CD14-positive monocyte (primary cell): Measurements from ENCODE around the gene SLC7A4. TPM values are rescaled to one million over a fixed set of nuclear protein-coding genes. Genes with fewer than 3 reads are reported as not detected.

Experiments
- DNase-seq, 3 donors: peaks; one replicate each; pipeline ENCODE4 v3.0.0-alpha.2; 2011 to 2022
- H2AFZ ChIP-seq: 2 replicates; pipeline ENCODE4 v1.6.0; 2012; ENCODE audit warnings: mild to moderate bottlenecking, low read depth, low read length, inconsistent platforms; ENCODE audit not compliant: insufficient read depth, poor library complexity, severe bottlenecking
- H3K27ac ChIP-seq, 2 donors: 1 replicate in 1 of 2; 2 replicates in 1 of 2; pipeline ENCODE4 v1.5.1; 2012 to 2013; ENCODE audit warnings: low read length in 2 of 2, control low read depth in 1 of 2, inconsistent platforms in 1 of 2, low read depth in 1 of 2, mild to moderate bottlenecking in 1 of 2
- H3K27me3 ChIP-seq, 2 donors: one replicate each; pipeline versions ENCODE4 v1.6.0 to v1.6.1; 2011 to 2013; ENCODE audit warnings: low read length in 2 of 2; ENCODE audit not compliant: control insufficient read depth in 2 of 2, insufficient read depth in 2 of 2
- H3K36me3 ChIP-seq, 2 donors: replicated peaks in 1 of 2; 1 replicate in 1 of 2; 2 replicates in 1 of 2; pipeline versions ENCODE4 v1.5.1 to v1.6.1; 2012 to 2013; ENCODE audit warnings: low read length in 2 of 2, control low read depth in 1 of 2, inconsistent platforms in 1 of 2, mild to moderate bottlenecking in 1 of 2; ENCODE audit not compliant: insufficient read depth in 2 of 2, control insufficient read depth in 1 of 2
- H3K4me1 ChIP-seq, 2 donors: 1 replicate in 1 of 2; 2 replicates in 1 of 2; pipeline versions ENCODE4 v1.5.1 to v1.6.1; 2012 to 2013; ENCODE audit warnings: low read length in 2 of 2, control low read depth in 1 of 2, inconsistent platforms in 1 of 2, mild to moderate bottlenecking in 1 of 2, moderate library complexity in 1 of 2; ENCODE audit not compliant: insufficient read depth in 2 of 2, control insufficient read depth in 1 of 2
- H3K4me2 ChIP-seq: replicated peaks from 2 replicates; pipeline ENCODE3; 2012; ENCODE audit warnings: low read length, moderate library complexity, mild to moderate bottlenecking; ENCODE audit not compliant: poor library complexity, severe bottlenecking; ENCODE audit errors: extremely low read depth
- H3K4me3 ChIP-seq, 3 experiments: fragments of 200-600 bp in 1 of 3; sonication (generic) in 1 of 3; replicated peaks in 1 of 3; 1 replicate in 2 of 3; 2 replicates in 1 of 3; pipeline ENCODE4 v1.5.1; 2011 to 2013; ENCODE audit warnings: low read length in 3 of 3, mild to moderate bottlenecking in 3 of 3, control low read depth in 2 of 3, low read depth in 2 of 3, inconsistent platforms in 1 of 3, moderate library complexity in 1 of 3
- H3K79me2 ChIP-seq: 2 replicates; pipeline ENCODE4 v1.6.0; 2012; ENCODE audit warnings: mild to moderate bottlenecking, control low read depth, inconsistent platforms, low read length, moderate library complexity; ENCODE audit not compliant: insufficient read depth
- H3K9ac ChIP-seq: 2 replicates; pipeline ENCODE4 v1.6.0; 2017; ENCODE audit warnings: low read length, mild to moderate bottlenecking; ENCODE audit not compliant: insufficient read depth, poor library complexity, severe bottlenecking
- H3K9me3 ChIP-seq, 2 donors: replicated peaks in 1 of 2; 1 replicate in 1 of 2; 2 replicates in 1 of 2; pipeline versions ENCODE4 v1.5.1 to v1.6.1; 2012 to 2013; ENCODE audit warnings: low read length in 2 of 2, control low read depth in 1 of 2; ENCODE audit not compliant: control insufficient read depth in 1 of 2, insufficient read depth in 1 of 2
- H4K20me1 ChIP-seq: 2 replicates; pipeline ENCODE4 v1.6.0; 2012; ENCODE audit warnings: mild to moderate bottlenecking, low read length, control low read depth, moderate library complexity; ENCODE audit not compliant: insufficient read depth
- H3K27ac Mint-ChIP-seq, 7 donors: one replicate each; pipeline ENCODE4 v1.8.0; 2020; ENCODE audit warnings: mild to moderate bottlenecking in 7 of 7, mixed read lengths in 7 of 7, moderate library complexity in 6 of 7, inconsistent platforms in 2 of 7
- H3K27me3 Mint-ChIP-seq, 3 donors: one replicate each; pipeline ENCODE4 v1.8.0; 2021 to 2022; ENCODE audit warnings: low read depth in 3 of 3, mild to moderate bottlenecking in 3 of 3, mixed read lengths in 3 of 3, moderate library complexity in 3 of 3, inconsistent platforms in 1 of 3
- H3K36me3 Mint-ChIP-seq, 2 donors: one replicate each; pipeline ENCODE4 v1.8.0; 2020; ENCODE audit warnings: mixed read lengths in 2 of 2, inconsistent platforms in 1 of 2, mild to moderate bottlenecking in 1 of 2
- H3K4me1 Mint-ChIP-seq: one replicate; pipeline ENCODE4 v1.8.0; 2020; ENCODE audit warnings: mild to moderate bottlenecking, mixed read lengths
- H3K4me3 Mint-ChIP-seq, 2 donors: one replicate each; pipeline ENCODE4 v1.8.0; 2020; ENCODE audit warnings: mild to moderate bottlenecking in 2 of 2, mixed read lengths in 2 of 2, moderate library complexity in 1 of 2
- H3K9me3 Mint-ChIP-seq, 7 donors: one replicate each; pipeline ENCODE4 v1.8.0; 2020 to 2022; ENCODE audit warnings: mixed read lengths in 7 of 7, mild to moderate bottlenecking in 6 of 7, moderate library complexity in 6 of 7, inconsistent platforms in 2 of 7
- CTCF ChIP-seq: fragments of 200-600 bp; IDR thresholded peaks from one replicate; pipeline ENCODE4 v1.8.0; 2022; ENCODE audit warnings: antibody characterized with exemption, mild to moderate bottlenecking
- WGBS: methylation state at CpG from one replicate; pipeline ENCODE4 v1.1.5; 2013; ENCODE audit warnings: missing lambda C conversion rate; ENCODE audit not compliant: insufficient coverage; 5-methylcytosine and 5-hydroxymethylcytosine counted together
- intact Hi-C, 2 donors: fragments of 100-400 bp; cut with micrococcal nuclease; formaldehyde crosslinking; loops; one replicate each; pipeline versions ENCODE4 v1.15.0 to v1.15.1; 2023
- polyA plus RNA-seq, 3 donors: library from polyadenylated mRNA; depleted of rRNA in 1 of 3; unstranded in 2 of 3; stranded (reverse) in 1 of 3; fragments of 300-500 nt in 2 of 3; fragments of >200 nt in 1 of 3; fragmentation: Illumina TruSeq in 2 of 3; gene quantifications; 1 replicate in 2 of 3; 2 replicates in 1 of 3; pipeline ENCODE4 v1.2.3, GENCODE V29; 2012 to 2021

SLC7A4 gene
- polyA plus RNA-seq, 3 donors, result not detected

- H3K9me3 Mint-ChIP-seq, result no peaks in the 10 kb centered on the region
- peaks cover 48 to 79% of the 10 kb centered on the region in 2 donors for H3K36me3 Mint-ChIP-seq
- no peaks in the 10 kb centered on the region for H3K4me1 Mint-ChIP-seq
- intact Hi-C loops, result no loop called here
- Histone ChIP-seq H2AFZ (no peak overlapping the region), H3K79me2 (no peaks in the 10 kb centered on the region), H4K20me1 (no peaks in the 10 kb centered on the region), H3K27ac (no peak overlapping the region), H3K4me1 (no peaks in the 10 kb centered on the region), H3K4me3 (no peak overlapping the region), H3K27me3 (no peaks in the 10 kb centered on the region), H3K9ac (no peak overlapping the region), H3K4me2 (no peak overlapping the region), H3K36me3 (peaks cover 80 to 98% of the 10 kb centered on the region in 2 donors), H3K9me3 (no peaks in the 10 kb centered on the region)
- no peak for DNase-seq
- WGBS, result 99% methylated on average over 8 of the region's 10 CpGs
- no peak for TF ChIP-seq CTCF
- H3K4me3 Mint-ChIP-seq, result no peak overlapping the region
- no peak overlapping the region for H3K27ac Mint-ChIP-seq
- peaks cover 0 to 6% (median 3%) of the 10 kb centered on the region in 3 donors for H3K27me3 Mint-ChIP-seq
Observed at GRCh38 chr22:20994902-20995241, 37.5 kb downstream of the SLC7A4 start.

GRCh38 chr22:20994128-20994901 lies 38.0 kb downstream of the SLC7A4 start:
- Histone ChIP-seq H3K4me2 (no peak overlapping the region), H3K4me3 (no peak overlapping the region), H4K20me1 (no peaks in the 10 kb centered on the region), H3K79me2 (no peaks in the 10 kb centered on the region), H3K9me3 (no peaks in the 10 kb centered on the region), H2AFZ (no peak overlapping the region), H3K9ac (no peak overlapping the region), H3K36me3 (peaks cover 75 to 95% of the 10 kb centered on the region in 2 donors), H3K27ac (no peak overlapping the region), H3K27me3 (no peaks in the 10 kb centered on the region), H3K4me1 (no peaks in the 10 kb centered on the region)
- DNase-seq, result no peak
- no peaks in the 10 kb centered on the region for H3K4me1 Mint-ChIP-seq
- H3K27me3 Mint-ChIP-seq, result peaks cover 0 to 6% (median 3%) of the 10 kb centered on the region in 3 donors
- H3K36me3 Mint-ChIP-seq, result peaks cover 45 to 76% of the 10 kb centered on the region in 2 donors
- WGBS, result 96% methylated on average over 15 of the region's 30 CpGs
- intact Hi-C loops, result no loop called here
- no peak overlapping the region for H3K4me3 Mint-ChIP-seq
- no peaks in the 10 kb centered on the region for H3K9me3 Mint-ChIP-seq
- no peak for TF ChIP-seq CTCF
- peak overlapping the region in 1 of 7 donors; percentile 13 for H3K27ac Mint-ChIP-seq
